IMR-90 (cell line): Measurements from ENCODE around the gene POLR3E. TPM values are rescaled to one million over a fixed set of nuclear protein-coding genes. Genes with fewer than 3 reads are reported as not detected.

Experiments
- ATAC-seq: fragments of 200-7000 bp; cut with Tn5 transposase; 2 replicates; pipeline ENCODE4 v1.9.1; 2020; ENCODE audit warnings: low read depth, mild to moderate bottlenecking, moderate library complexity
- BruUV-seq: library from RNA; stranded (reverse); fragments of 400-500 nt; replicated peaks from 2 replicates; lab custom pipeline; 2021; lab: Mats Ljungman, UMichigan
- CTCF ChIA-PET: fragments of 300-600 bp; formaldehyde crosslinking; extraction: SDS; loops from one replicate; lab custom pipeline; 2021; ENCODE audit warnings: antibody characterized with exemption; lab: Yijun Ruan, JAX
- POLR2A ChIA-PET: fragments of 300-600 bp; sonication (Branson Sonifier 250); formaldehyde crosslinking; loops from one replicate; lab custom pipeline; 2022; ENCODE audit warnings: antibody characterized with exemption; ENCODE audit not compliant: unreplicated experiment; lab: Charles Lee
- DNase-seq: peaks from one replicate; pipeline ENCODE4 v3.0.0; 2013
- H2AFZ ChIP-seq: replicated peaks from 2 replicates; pipeline ENCODE3; 2013; ENCODE audit warnings: low read length, mild to moderate bottlenecking; ENCODE audit not compliant: poor library complexity
- H2AK5ac ChIP-seq: 2 replicates; pipeline ENCODE4 v1.6.1; 2013; ENCODE audit warnings: low read depth, low read length, inconsistent platforms
- H2AK9ac ChIP-seq: replicated peaks from 2 replicates; pipeline ENCODE3; 2013; ENCODE audit warnings: mild to moderate bottlenecking, low read depth, low read length, moderate library complexity; ENCODE audit not compliant: poor library complexity
- H2BK120ac ChIP-seq: 2 replicates; pipeline ENCODE4 v1.6.1; 2013; ENCODE audit warnings: low read depth, low read length, inconsistent platforms
- H2BK15ac ChIP-seq: 3 replicates; pipeline ENCODE4 v1.6.1; 2013; ENCODE audit warnings: low read depth, low read length, inconsistent platforms
- H2BK20ac ChIP-seq: 2 replicates; pipeline ENCODE4 v1.6.1; 2013; ENCODE audit warnings: low read depth, mild to moderate bottlenecking, inconsistent platforms, low read length, moderate library complexity
- H2BK5ac ChIP-seq: 2 replicates; pipeline ENCODE4 v1.6.1; 2013; ENCODE audit warnings: mild to moderate bottlenecking, low read depth, low read length, inconsistent platforms; ENCODE audit not compliant: poor library complexity, severe bottlenecking
- H3K14ac ChIP-seq: replicated peaks from 2 replicates; pipeline ENCODE4 v1.6.1; 2013; ENCODE audit warnings: low read depth, low read length, inconsistent platforms
- H3K18ac ChIP-seq: 2 replicates; pipeline ENCODE4 v1.6.1; 2013; ENCODE audit warnings: low read depth, low read length, control low read depth
- H3K23ac ChIP-seq: 2 replicates; pipeline ENCODE4 v1.6.1; 2013; ENCODE audit warnings: low read depth, low read length, inconsistent platforms
- H3K27ac ChIP-seq: 2 replicates; pipeline ENCODE4 v1.5.1; 2013; ENCODE audit warnings: mild to moderate bottlenecking, control low read depth, low read length; ENCODE audit not compliant: insufficient read depth
- H3K27me3 ChIP-seq: 2 replicates; pipeline ENCODE4 v1.6.1; 2013; ENCODE audit warnings: low read length; ENCODE audit not compliant: control insufficient read depth, insufficient read depth
- H3K36me3 ChIP-seq: 2 replicates; pipeline ENCODE4 v1.6.1; 2013; ENCODE audit warnings: low read length, mixed read lengths; ENCODE audit not compliant: control insufficient read depth, insufficient read depth
- H3K4ac ChIP-seq: 2 replicates; pipeline ENCODE4 v1.6.1; 2013; ENCODE audit warnings: low read depth, low read length, inconsistent platforms
- H3K4me1 ChIP-seq: 2 replicates; pipeline ENCODE4 v1.6.1; 2013; ENCODE audit warnings: low read length, mixed read lengths; ENCODE audit not compliant: control insufficient read depth, insufficient read depth
- H3K4me2 ChIP-seq: 2 replicates; pipeline ENCODE4 v1.6.1; 2013; ENCODE audit warnings: low read depth, mild to moderate bottlenecking, control low read depth, low read length, moderate library complexity
- H3K4me3 ChIP-seq: 2 replicates; pipeline ENCODE4 v1.5.1; 2013; ENCODE audit warnings: low read depth, mild to moderate bottlenecking, control low read depth, low read length, moderate library complexity; ENCODE audit not compliant: insufficient read depth
- H3K56ac ChIP-seq: 2 replicates; pipeline ENCODE4 v1.6.1; 2013; ENCODE audit warnings: low read length, inconsistent platforms; ENCODE audit not compliant: insufficient read depth; ENCODE audit errors: extremely low read depth
- H3K79me1 ChIP-seq, 2 experiments: 2 replicates each; pipeline ENCODE4 v1.6.1; 2013; ENCODE audit warnings: low read length in 2 of 2, inconsistent platforms in 1 of 2, low read depth in 1 of 2
- H3K9ac ChIP-seq: 2 replicates; pipeline ENCODE4 v1.6.1; 2013; ENCODE audit warnings: low read depth, low read length, control low read depth
- H3K9me1 ChIP-seq: 2 replicates; pipeline ENCODE4 v1.6.1; 2013; ENCODE audit warnings: low read length, inconsistent platforms; ENCODE audit not compliant: insufficient read depth
- H3K9me3 ChIP-seq: 2 replicates; pipeline ENCODE4 v1.6.1; 2013; ENCODE audit warnings: low read length; ENCODE audit not compliant: control insufficient read depth, insufficient read depth
- H4K20me1 ChIP-seq: 2 replicates; pipeline ENCODE4 v1.6.1; 2013; ENCODE audit warnings: low read length, inconsistent platforms; ENCODE audit not compliant: insufficient read depth
- H4K5ac ChIP-seq: 2 replicates; pipeline ENCODE4 v1.6.1; 2013; ENCODE audit warnings: mild to moderate bottlenecking, low read depth, low read length, control low read depth
- H4K8ac ChIP-seq, 2 experiments: 2 replicates each; pipeline ENCODE4 v1.6.1; 2013; ENCODE audit warnings: low read depth in 2 of 2, low read length in 2 of 2, control low read depth in 1 of 2, inconsistent platforms in 1 of 2
- H4K91ac ChIP-seq: 2 replicates; pipeline ENCODE4 v1.6.1; 2013; ENCODE audit warnings: low read depth, low read length, inconsistent platforms; ENCODE audit not compliant: insufficient read depth
- ELK1 ChIP-seq: fragments of 150-350 bp; IDR thresholded peaks from 2 replicates; pipeline ENCODE4 v1.6.1; 2016; ENCODE audit warnings: low read depth, mild to moderate bottlenecking, low read length, moderate library complexity, borderline replicate concordance
- FOS ChIP-seq: fragments of 150-350 bp; IDR thresholded peaks from 2 replicates; pipeline ENCODE4 v1.6.1; 2016; ENCODE audit warnings: low read depth, low read length
- MAFK ChIP-seq: IDR thresholded peaks from 2 replicates; pipeline ENCODE4 v1.6.1; 2012; ENCODE audit warnings: low read depth, low read length, improper control_type of control experiment
- MAZ ChIP-seq: IDR thresholded peaks from 2 replicates; pipeline ENCODE4 v1.6.1; 2012; ENCODE audit warnings: low read depth, mild to moderate bottlenecking, low read length, improper control_type of control experiment, moderate library complexity, borderline replicate concordance
- NFE2L2 ChIP-seq: fragments of 150-350 bp; IDR thresholded peaks from 2 replicates; pipeline ENCODE4 v1.6.1; 2016; ENCODE audit warnings: low read depth, mild to moderate bottlenecking, low read length
- RAD21 ChIP-seq: IDR thresholded peaks from 2 replicates; pipeline ENCODE4 v1.6.1; 2012; ENCODE audit warnings: low read length, improper control_type of control experiment
- RCOR1 ChIP-seq: IDR thresholded peaks from 2 replicates; pipeline ENCODE4 v1.6.1; 2012; ENCODE audit warnings: mild to moderate bottlenecking, low read length, improper control_type of control experiment; ENCODE audit not compliant: insufficient replicate concordance
- SMC3 ChIP-seq: fragments of 150-350 bp; IDR thresholded peaks from 2 replicates; pipeline ENCODE4 v1.6.1; 2016; ENCODE audit warnings: low read depth, mild to moderate bottlenecking, antibody characterized with exemption, low read length, moderate library complexity
- USF2 ChIP-seq: fragments of 150-350 bp; IDR thresholded peaks from 2 replicates; pipeline ENCODE4 v1.6.1; 2017; ENCODE audit warnings: mild to moderate bottlenecking, antibody characterized with exemption, low read length, low read depth
- WGBS, 2 experiments: methylation state at CpG; one replicate each; pipeline versions ENCODE4 v1.1.5 to v1.1.7; 2013; ENCODE audit warnings: missing lambda C conversion rate in 2 of 2; ENCODE audit not compliant: insufficient read length in 1 of 2; ENCODE audit errors: extremely low coverage in 2 of 2; 5-methylcytosine and 5-hydroxymethylcytosine counted together
- dilution Hi-C: fragments of 300-500 bp; cut with HindIII; formaldehyde crosslinking; loops from one replicate; pipeline ENCODE4 v1.14.3; 2018; ENCODE audit warnings: low sequenced_read_pairs; ENCODE audit not compliant: unreplicated experiment
- in situ Hi-C: fragments of 300-500 bp; cut with MboI; formaldehyde crosslinking; loops from 3 replicates; pipeline ENCODE4 v1.14.3; 2019; ENCODE audit warnings: low sequenced_read_pairs, inconsistent platforms, mixed read lengths
- intact Hi-C: fragments of 100-400 bp; cut with micrococcal nuclease; formaldehyde crosslinking; loops from 2 replicates; pipeline ENCODE4 v1.10.0; 2022
- polyA plus RNA-seq, 3 experiments: library from polyadenylated mRNA; depleted of rRNA; stranded (reverse); fragments of >200 nt; gene quantifications; 2 replicates each; pipeline ENCODE4 v1.2.3, GENCODE V29; 2012; ENCODE audit warnings: low replicate concordance in 1 of 3
- total RNA-seq: library from RNA; depleted of rRNA; stranded (reverse); fragments of >200 nt; gene quantifications from 2 replicates; pipeline ENCODE4 v1.2.3, GENCODE V29; 2012

Gene POLR3E
- total and polyA plus RNA-seq, 2 of the 4 experiments (the other 2 are of a cell fraction): 19.9 to 46.0 TPM

- WGBS, 2 experiments: 100% methylated on average over 3 of the region's 5 CpGs; no CpG with 5 or more reads in 1 of the 2 experiments
Measured at GRCh38 chr16:22265351-22265750, 31.9 kb upstream of the POLR3E start.

More at GRCh38 chr16:22265351-22265750, 31.9 kb upstream of the POLR3E start:
- Histone ChIP-seq H2BK120ac (no peak overlapping the region), H3K27me3 (no peaks in the 10 kb centered on the region), H3K4me1 (no peaks in the 10 kb centered on the region), H3K23ac (no peak overlapping the region), H3K9ac (no peak overlapping the region), H3K36me3 (peaks cover 55% of the 10 kb centered on the region), H3K56ac (no peak overlapping the region), H3K4me3 (no peak overlapping the region), H3K4me2 (no peak overlapping the region), H3K27ac (no peak overlapping the region), H4K5ac (no peak overlapping the region), H2AK5ac (no peak overlapping the region), H3K9me3 (no peaks in the 10 kb centered on the region), H2BK20ac (no peak overlapping the region), H2BK5ac (no peak overlapping the region), H3K4ac (no peak overlapping the region), H4K20me1 (no peaks in the 10 kb centered on the region), H4K91ac (no peak overlapping the region), H2AFZ (no peak overlapping the region), H4K8ac (no peak overlapping the region), H2AK9ac (no peak overlapping the region), H3K14ac (no peak overlapping the region), H3K79me1 (no peaks in the 10 kb centered on the region), H2BK15ac (no peak overlapping the region), H3K18ac (no peak overlapping the region), H3K9me1 (0 out of 2 replicates have a peak, but pooled peaks cover 7% of the 10 kb centered on the region)
- in situ Hi-C loops: no loop called here
- TF ChIP-seq MAZ (no peak), USF2 (no peak), MAFK (no peak), RCOR1 (no peak), ELK1 (no peak), NFE2L2 (no peak), SMC3 (no peak), FOS (no peak), RAD21 (no peak)
- DNase-seq: no peak
- ATAC-seq: no peak
- POLR2A ChIA-PET: no interaction called here
- intact Hi-C loops: no loop called here
- no TSS peak for BruUV-seq
- dilution Hi-C loops: no loop called here
- CTCF ChIA-PET: no interaction called here
